AG04449 (cell line): ENCODE results near the gene ZNF407.

Source experiments
- CTCF ChIA-PET: fragments of 350-600 bp; formaldehyde crosslinking; extraction: SDS; loops from one replicate; lab custom pipeline; 2021; ENCODE audit warnings: antibody characterized with exemption; lab: Yijun Ruan, JAX
- POLR2A ChIA-PET: fragments of 400-600, 350-600 bp; formaldehyde crosslinking; extraction: SDS; loops from one replicate; lab custom pipeline; 2020; ENCODE audit warnings: antibody characterized with exemption, inconsistent platforms; lab: Yijun Ruan, JAX
- DNase-seq: peaks from one replicate; pipeline ENCODE4 v3.0.0-alpha.2; 2010; ENCODE audit warnings: low read depth, low spot score
- H3K4me3 ChIP-seq: 2 replicates; pipeline ENCODE4 v1.5.1; 2011; ENCODE audit warnings: low read depth, mild to moderate bottlenecking, control low read depth, low read length
- CTCF ChIP-seq: IDR thresholded peaks from one replicate; pipeline ENCODE4 v1.5.1; 2011; ENCODE audit warnings: mild to moderate bottlenecking, moderate library complexity, low read length, control low read depth, inconsistent platforms; ENCODE audit not compliant: insufficient read depth; ENCODE audit errors: missing control alignments

Gene ZNF407

DNA sequence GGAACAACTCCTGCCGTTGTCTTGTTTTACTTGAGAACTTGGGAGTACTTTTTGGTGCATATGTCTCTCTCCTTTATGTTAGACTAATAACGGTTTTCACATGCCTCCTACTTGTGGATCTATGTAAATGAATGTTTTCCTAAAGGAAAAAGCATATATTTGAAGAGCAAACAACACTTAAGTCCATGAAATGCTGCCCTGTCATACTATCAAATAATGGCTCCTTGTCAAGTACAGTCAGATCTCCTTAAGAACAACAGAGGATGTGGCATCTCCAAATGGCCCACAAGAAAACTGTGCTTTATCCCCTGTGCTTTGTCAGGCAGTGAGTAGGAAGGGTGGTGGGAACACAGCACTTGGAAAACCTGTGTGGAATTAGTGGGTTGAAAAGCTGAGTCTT lies 413.0 kb downstream of the ZNF407 start:
- POLR2A ChIA-PET: no interaction called here
- TF ChIP-seq CTCF: no peak
- CTCF ChIA-PET: no interaction called here
- DNase-seq: no peak
- H3K4me3 ChIP-seq: no peak overlapping the region

DNA sequence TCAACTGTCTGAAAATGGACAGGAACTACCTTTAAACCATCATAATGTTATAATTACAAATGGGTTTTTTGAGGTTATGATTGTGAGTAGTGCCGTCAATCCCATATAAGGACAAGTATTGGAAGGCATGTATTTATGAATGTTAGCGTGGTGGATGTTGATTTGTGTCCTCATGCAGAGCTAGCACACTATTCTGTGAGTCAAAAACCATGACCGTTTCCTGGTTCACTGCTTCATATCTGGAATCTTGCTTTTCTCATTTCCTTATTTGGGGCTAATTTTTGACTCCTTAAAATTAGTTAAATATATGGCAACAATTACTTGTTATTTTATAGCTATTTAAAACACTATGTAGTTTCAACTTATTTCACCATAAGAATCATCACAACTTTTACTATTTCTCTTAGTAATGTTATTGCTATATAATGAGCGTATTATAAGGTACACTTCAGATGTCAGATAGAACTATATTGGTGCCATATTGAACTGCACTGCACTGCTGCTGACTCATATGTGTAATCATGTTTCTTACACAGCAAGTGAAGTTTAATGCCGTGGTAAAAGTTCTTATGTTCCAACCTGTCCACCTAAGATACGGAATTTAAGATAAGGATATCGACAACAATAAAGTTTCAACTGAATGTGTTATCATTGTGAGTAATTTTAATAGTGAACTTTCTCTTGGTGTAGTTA lies 418.5 kb downstream of the ZNF407 start:
- H3K4me3 ChIP-seq: no peak overlapping the region
- TF ChIP-seq CTCF: no peak
- POLR2A ChIA-PET: no interaction called here
- no peak for DNase-seq
- CTCF ChIA-PET: interaction anchor here (1.1 to 1.5 kb wide), 4 partner anchors 9 to 25 kb away, joined by 3 to 5 read pairs (median 4); no protein-coding TSS in a partner anchor

GRCh38 chr18:75023473-75023872 lies 425.8 kb downstream of the ZNF407 start:
- no peak for TF ChIP-seq CTCF
- no peak overlapping the region for H3K4me3 ChIP-seq
- CTCF ChIA-PET: interaction anchor here (1.1 to 1.9 kb wide), 2 partner anchors 18 kb away, joined by 3 to 8 read pairs; no protein-coding TSS in a partner anchor
- DNase-seq: no peak
- POLR2A ChIA-PET: no interaction called here

- ChIA-PET CTCF (interaction anchor here (1.1 to 1.9 kb wide), 4 partner anchors 9 to 19 kb away, joined by 3 to 8 read pairs (median 4); no protein-coding TSS in a partner anchor), POLR2A (no interaction called here)
- no peak overlapping the region for H3K4me3 ChIP-seq
- no peak for DNase-seq
- no peak for TF ChIP-seq CTCF
Observed at GRCh38 chr18:75024871-75025270, 427.2 kb downstream of the ZNF407 start.

DNA sequence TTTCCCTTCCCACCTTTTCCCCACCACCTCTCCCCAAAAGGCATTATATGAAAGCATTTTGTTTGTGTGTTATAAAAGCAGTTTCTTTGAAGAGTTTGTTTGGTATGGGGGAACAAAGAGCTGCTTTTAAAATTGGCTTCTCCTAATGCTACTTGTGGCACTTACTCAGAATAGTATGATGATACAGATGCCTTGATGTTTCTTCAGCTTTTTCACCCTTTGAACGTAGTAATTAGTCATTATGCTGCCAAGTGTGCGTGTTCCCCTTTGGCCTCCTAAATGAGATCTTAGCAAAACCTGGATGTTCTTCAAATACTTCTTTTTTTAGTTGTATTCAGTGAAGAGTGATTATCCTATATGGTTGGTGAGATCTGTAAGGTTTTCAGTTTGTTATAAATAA lies 427.9 kb downstream of the ZNF407 start:
- no peak for TF ChIP-seq CTCF
- ChIA-PET CTCF (interaction anchor here (1.1 to 1.9 kb wide), 2 partner anchors 10 to 13 kb away, joined by 3 to 5 read pairs; no protein-coding TSS in a partner anchor), POLR2A (no interaction called here)
- no peak for DNase-seq
- H3K4me3 ChIP-seq: no peak overlapping the region

- H3K4me3 ChIP-seq: no peak overlapping the region
- no peak for DNase-seq
- ChIA-PET CTCF (interaction anchor here (1.0 kb wide), 1 partner anchor 376 kb away, joined by 3 read pairs; no protein-coding TSS in a partner anchor), POLR2A (no interaction called here)
- no peak for TF ChIP-seq CTCF
Observed at GRCh38 chr18:75029481-75029880, 431.8 kb downstream of the ZNF407 start.
